NCI-H2107 treated with DMSO at 0.1 percent for 48 hours (cell line): ENCODE results near the gene OR51D1.
A peak's percentile ranks its signal among the peaks of the same experiment; 100 is the strongest.

Experiments
- DNase-seq: peaks from one replicate; lab custom pipeline; 2025; ENCODE audit not compliant: unreplicated experiment; lab: John Stamatoyannopoulos, UW

OR51D1 gene

DNA sequence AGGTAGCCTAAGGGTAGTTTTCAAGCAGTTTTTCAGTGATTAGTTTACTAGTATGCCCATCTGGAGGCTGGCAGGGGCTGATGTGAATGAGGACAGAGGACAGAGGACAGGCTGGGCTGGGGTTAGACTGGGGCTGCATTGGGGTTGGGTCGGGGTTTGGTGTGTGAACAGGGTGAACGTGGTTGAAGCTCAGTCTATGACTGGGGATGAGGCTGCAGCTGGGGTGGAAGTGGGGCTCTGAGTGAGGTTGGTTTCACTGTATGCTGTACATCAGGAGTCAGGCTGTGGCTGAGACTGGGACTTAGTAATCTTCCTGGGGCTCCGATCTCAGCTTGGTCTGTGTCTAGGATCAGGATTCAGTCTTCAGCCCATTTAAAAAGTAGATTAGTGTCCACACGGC is 7.0 kb downstream of the OR51D1 start:
- DNase-seq, result no peak

DNA sequence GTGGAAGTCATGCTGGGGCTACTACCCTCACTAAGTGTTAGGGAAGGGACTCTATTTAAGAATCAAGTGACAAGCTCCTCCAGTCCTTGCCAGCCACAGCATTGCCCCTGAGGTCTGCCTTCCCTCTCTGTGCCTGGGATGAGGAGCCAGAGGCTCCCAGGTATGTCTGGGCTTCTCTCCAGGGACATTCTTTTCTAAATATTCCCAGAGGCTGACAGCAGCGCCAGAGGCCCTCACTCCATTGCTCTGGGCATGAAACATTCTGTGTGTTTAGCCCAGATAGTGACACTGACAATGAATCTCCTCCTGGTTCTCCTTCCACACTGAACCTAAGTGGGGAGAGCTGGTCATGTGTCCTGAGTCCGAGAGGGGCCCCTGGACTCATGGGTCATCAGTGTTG is 8.7 kb downstream of the OR51D1 start:
- DNase-seq, result no peak

DNA sequence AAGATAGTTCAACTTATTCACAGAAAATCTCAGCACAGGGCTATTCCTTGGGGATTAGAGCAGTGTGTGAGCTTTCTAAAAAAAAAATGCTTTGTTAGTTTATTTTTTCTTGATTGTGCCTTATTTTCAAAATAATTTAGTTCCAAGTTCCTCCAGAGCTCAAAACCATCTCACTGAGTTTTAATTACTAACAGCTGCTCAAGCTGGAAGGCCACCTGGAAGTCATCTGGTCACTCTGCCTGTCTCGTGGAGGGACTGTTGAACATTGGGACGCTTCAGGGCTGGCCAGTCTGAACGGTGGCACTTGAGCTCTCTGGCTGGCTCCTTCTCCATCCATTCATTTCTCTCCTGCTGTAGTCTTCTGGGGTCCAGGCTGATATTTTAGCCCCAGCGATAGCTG is 10.5 kb downstream of the OR51D1 start:
- no peak for DNase-seq

DNA sequence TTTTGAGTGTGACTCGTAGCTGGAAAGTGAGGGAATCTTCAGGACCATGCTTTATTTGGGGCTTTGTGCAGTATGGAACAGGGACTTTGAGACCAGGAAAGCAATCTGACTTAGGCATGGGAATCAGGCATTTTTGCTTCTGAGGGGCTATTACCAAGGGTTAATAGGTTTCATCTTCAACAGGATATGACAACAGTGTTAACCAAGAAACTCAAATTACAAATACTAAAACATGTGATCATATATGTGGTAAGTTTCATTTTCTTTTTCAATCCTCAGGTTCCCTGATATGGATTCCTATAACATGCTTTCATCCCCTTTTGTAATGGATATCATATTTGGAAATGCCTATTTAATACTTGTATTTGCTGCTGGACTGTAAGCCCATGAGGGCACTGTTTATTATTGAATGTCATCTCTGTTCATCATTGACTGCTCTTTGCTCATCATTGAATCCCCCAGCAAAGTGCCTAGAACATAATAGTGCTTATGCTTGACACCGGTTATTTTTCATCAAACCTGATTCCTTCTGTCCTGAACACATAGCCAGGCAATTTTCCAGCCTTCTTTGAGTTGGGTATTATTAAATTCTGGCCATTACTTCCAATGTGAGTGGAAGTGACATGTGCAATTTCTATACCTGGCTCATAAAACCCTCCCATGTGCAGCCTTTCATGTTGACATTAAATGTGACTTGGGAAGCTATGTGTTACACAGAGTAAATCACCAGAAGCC is 17.5 kb downstream of the OR51D1 start:
- no peak for DNase-seq

DNA sequence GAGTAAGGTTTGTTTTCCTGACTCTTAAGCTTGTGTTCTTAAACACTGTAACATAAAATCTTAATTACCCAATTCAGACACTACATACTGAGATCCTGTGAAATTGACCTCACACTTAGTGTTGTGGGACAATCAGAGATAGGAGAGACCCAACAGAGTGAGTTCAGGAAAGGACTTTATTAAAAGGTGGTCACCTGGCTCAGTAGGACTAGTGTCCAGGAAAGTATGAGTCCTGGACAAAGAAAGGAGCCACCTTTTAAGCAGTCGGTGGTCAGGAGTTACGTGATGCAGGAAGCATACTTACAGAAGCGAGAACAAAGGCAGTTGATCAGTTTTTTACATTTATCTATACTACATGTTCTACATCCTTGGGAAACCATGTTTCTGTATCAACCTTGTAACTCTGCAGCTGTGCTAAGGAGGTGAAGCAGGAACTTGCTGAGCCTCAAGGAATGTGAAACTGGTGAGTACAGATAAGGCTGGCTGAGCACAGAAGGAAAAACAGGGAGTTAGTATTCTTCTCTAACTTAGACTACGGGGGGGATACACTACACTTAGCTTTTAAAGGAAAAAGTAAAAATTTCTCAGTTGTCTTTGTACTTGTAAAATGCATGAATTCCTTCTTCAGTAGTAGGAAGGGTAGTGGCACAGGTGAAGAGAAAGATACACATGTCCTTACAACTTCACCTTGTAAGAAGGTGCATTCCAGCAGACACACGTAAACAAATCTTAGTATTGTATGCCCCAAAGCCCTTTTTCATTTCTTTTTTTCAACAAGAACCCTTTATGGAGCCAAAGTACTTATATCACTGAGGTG is 21.6 kb downstream of the OR51D1 start:
- DNase-seq, result no peak

DNA sequence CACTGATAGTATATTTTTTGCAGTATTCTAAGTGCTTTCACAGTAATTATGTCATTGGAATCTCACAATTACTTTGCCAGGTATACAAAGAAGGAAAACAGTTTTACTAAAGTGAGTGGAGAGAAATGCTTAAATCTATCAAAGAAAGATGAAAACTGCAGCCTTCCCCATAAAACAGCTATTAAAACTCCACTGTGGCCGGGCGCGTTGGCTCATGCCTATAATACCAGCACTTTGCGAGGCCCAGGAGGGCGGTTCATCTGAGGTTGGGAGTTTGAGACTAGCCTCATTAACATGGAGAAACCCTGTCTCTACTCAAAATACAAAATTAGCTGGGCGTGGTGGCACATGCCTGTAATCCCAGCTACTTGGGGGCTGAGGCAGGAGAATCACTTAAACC is 25.6 kb downstream of the OR51D1 start:
- no peak for DNase-seq

DNA sequence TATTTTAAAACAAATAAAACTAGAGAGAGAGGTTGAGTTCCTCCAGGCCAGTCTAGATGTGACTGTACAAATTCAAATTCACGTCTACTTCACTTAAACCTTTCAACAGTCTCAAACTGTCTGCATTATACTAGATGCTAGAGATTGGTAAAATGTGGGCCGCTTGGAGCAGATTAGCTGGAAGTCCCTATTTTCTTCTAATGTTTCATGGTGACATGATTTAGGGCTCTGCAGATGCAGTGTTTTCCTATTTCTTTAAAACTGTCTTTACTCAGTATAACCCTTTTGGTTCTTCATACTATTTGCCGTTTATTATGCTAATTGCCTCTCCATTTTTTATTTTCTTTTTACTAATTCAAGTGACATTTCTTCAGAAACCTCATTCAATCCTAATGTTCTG is 26.9 kb downstream of the OR51D1 start:
- DNase-seq, result no peak

DNA sequence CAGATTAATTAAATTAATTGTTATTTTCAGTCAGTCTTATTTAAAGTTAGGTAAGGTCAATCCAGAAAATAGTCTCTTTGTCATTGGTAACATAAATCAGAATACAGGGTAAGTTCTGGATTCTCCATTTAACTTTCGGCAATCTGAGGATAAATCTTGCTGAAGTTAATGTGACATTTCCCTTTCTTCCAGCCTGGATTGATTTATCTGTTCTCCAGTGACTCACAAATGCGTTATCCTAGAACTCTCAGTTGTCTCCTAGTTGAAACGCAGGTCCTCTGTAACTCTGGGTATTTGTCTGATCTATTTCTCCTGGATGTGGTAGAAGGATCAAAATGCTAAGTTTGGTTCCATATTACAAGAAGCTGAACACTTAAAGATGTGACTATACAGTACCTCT is 27.5 kb downstream of the OR51D1 start:
- DNase-seq, result no peak

DNA sequence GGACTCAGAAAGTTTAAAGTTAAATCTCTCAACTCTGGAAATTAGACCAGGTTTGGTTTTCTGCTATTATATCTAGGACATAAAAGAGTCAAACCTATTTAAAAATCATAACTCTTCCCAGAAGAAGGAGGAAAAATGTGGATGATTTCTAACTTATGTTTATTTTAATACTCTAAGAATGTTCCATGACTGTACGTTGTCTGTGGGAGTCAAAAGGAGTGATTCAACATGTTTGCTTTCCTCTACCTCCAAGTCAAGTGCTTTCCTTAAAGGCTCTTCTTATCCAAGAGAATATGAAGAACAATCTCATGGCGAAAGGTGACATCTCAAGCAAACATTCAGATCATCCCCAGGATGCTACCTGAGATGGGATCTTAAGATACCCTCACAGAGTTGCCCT is 28.1 kb downstream of the OR51D1 start:
- no peak for DNase-seq

DNA sequence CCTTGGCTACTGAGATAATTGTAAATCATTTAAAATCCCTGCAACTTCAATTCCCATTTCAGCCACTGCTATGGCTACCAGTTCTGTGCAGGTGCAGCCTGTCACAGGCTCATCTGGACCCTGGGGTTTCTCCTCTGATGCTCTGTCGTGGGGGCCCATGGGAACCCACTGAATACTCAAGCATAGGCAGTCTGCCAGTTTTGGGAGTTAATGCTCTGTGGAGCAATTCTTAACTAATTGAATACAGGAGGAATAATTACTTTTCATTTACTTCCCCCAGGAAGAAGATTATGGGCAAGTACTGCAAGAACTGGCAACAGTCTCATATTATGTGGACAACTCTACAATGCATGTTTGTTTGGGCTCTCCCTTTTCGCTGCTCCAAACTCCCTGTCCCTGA is 34.5 kb downstream of the OR51D1 start:
- no peak for DNase-seq

DNA sequence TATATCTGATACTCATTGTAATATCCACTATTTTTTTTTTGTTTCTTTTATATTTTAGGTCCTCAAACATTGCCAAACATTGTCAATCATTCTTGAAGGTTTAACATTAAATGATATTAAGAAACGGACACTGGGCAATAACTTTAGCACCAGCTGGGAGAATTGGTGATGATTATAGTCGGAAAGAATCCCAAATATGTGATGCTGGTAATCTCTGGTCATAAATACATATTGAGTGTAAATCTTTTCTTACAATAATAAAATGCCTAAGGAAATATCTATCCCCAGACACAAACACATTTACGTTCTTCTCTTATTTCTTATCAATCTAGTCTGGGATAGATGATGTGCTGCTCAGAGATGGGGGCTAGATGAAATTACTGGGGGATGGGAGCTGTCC is 35.2 kb downstream of the OR51D1 start:
- DNase-seq, result no peak

DNA sequence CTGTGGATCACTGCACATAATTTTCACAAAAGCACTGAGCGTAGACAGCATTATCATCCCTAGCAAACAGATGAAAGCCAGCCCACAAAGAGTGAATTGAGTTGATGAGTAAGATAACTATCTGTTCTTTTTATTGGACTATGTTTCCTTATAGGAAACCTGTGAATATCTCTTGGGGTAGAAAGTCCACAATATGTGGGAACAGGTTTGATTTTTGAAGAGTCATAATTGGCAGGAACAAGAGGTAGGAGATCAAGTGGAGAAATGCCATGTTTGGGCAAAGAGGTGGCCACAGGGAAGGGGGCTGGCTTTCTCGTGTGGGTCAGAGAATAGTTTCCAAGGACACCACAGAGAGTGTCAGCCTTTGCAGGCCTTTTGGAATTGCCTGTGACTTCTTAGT is 36.5 kb downstream of the OR51D1 start:
- DNase-seq, result no peak

DNA sequence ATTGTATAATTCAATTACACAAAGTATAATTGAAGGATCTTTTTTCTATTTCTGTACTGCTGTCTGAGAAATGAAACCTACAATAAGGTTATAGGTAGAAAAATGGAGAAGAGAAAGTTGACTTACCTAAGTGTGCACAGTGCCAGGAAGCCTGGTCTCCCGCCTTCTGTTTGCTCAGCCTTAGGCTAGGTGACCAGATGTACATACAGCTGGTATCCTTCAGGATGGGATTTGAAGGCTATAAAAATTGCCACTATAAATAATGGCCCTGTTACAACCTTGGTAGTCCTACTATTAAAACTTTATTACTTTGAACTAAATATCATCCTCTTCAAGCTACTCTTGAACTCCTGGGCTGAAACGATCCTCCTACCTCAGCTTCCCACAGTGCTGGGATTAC is 40.7 kb downstream of the OR51D1 start:
- DNase-seq, result no peak

DNA sequence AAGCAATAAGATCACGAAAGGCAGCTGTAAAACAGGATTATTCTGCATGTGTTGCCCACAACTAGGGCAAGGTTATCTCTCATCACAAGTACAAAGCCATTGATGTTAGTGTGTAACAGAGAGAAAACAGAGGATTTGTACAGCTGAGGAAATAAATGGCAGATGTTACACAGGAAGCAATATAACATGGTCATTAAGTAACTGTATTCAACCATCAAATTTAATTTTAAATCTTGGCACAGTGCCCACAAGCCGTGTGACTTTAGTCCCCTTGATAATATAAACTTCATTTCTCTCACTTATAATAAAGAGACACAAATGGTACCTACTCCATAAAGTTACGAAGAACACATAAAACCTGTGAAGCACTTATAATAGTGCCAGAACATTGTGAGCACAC is 43.1 kb downstream of the OR51D1 start:
- DNase-seq, result no peak

DNA sequence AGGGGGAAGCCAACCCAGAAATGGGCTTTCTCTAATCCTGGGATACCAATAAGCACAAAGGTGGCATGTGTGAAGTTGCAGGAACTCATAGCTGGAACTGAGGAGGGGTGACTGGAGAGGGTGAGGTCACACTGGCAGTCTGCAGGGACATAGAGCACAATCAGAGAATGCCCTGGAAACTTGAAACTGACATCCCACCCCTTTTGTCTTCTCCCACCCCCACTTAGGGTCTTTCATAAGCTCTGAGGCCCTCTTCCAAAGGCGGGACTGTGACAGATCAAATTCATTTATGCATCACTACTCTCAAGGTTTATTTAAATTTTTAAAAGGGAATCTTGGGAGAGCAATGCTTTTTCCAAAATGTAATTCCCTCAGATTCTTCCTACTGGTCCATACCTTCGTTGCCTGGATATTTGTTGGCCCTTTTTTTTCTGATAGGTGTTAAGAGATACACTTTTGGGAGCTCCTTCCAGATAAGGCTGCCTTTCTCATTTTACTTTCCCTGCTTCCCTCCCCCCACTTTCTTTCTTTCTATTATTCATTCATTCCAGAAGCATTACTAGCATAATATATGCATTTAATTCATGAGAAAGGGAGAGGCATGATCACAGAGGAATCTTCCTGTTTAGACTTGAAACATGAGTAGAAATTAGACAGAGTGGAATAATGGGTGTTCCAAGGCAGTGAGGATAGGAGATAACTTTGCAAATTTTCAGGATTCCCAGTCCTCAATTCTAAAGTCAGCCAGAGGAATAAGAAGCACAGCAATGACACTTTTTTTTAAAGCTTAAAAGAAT is 45.5 kb downstream of the OR51D1 start:
- DNase-seq, result no peak

DNA sequence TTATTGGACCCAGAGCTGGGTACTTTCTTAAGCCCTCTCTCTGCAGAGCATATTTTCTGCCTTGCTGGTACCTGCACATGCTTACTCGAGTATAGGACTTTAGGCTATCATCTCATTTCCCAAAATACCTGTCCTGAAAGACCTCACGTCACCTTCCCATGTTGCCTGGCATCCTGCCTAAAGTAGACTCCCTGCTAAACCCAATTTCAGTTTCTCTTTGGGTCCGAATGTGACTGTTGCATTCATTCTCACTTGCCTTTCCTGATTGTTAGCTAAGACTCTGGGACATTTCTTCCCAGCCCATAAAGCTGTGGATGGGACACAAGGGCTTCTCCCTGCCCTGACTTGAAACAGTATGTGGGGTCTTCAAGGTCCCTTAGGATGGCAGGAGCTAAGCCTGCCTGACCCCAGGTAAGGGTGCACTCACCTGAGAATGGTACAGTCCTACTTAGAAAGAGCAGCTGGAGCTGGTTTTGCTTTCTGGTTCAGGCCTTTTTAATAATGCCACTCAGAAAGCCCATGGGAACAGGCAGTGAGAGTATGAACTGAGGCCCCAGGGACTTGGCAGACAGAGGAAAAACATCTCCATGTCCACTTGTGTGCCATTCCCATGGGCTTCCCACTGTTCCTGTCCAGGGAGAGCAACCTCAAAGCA is 47.5 kb downstream of the OR51D1 start:
- peak; percentile 49 for DNase-seq
